Measurements from ENCODE around the gene DUOX2.
"Not testable (repeated sequence)": the region's sequence is repeated elsewhere in the genome, so short reads cannot be mapped to it uniquely, and the experiment has no call there.

The DUOX2 gene

GRCh38 chr15:45100884-45101625 is 12.9 kb downstream of the DUOX2 start:
- no peak for DNase-seq (ENCODE audit: low read depth)

- DNase-seq (ENCODE audit: low read depth), result no peak
Observed at GRCh38 chr15:45099549-45100165, 14.3 kb downstream of the DUOX2 start.

GRCh38 chr15:45097466-45097865 is 16.5 kb downstream of the DUOX2 start:
- no peak for DNase-seq (ENCODE audit: low read depth)

- no peak for DNase-seq (ENCODE audit: low read depth)
Observed at GRCh38 chr15:45095661-45096060, 18.3 kb downstream of the DUOX2 start.

- DNase-seq (ENCODE audit: low read depth), result peak; percentile 21
Observed at GRCh38 chr15:45094358-45094730, 19.6 kb downstream of the DUOX2 start.

- no peak for DNase-seq (ENCODE audit: low read depth)
Observed at GRCh38 chr15:45093622-45094357, 20.2 kb downstream of the DUOX2 start.

GRCh38 chr15:45093013-45093412 is 21.0 kb downstream of the DUOX2 start:
- DNase-seq (ENCODE audit: low read depth), result no peak

GRCh38 chr15:45091576-45091975 is 22.4 kb downstream of the DUOX2 start:
- DNase-seq (ENCODE audit: low read depth), result no peak

- DNase-seq (ENCODE audit: low read depth), result peak; percentile 23
Observed at GRCh38 chr15:45091161-45091560, 22.8 kb downstream of the DUOX2 start.

- DNase-seq (ENCODE audit: low read depth), result no peak
Observed at GRCh38 chr15:45089712-45090373, 24.1 kb downstream of the DUOX2 start.

GRCh38 chr15:45088801-45089711 is 24.9 kb downstream of the DUOX2 start:
- DNase-seq (ENCODE audit: low read depth), result peak; percentile 70

- no peak for DNase-seq (ENCODE audit: low read depth)
Observed at GRCh38 chr15:45087513-45087912, 26.5 kb downstream of the DUOX2 start.

- no peak for DNase-seq (ENCODE audit: low read depth)
Observed at GRCh38 chr15:45084163-45084562, 29.8 kb downstream of the DUOX2 start.

- DNase-seq (ENCODE audit: low read depth), result no peak
Observed at GRCh38 chr15:45083223-45083622, 30.7 kb downstream of the DUOX2 start.

GRCh38 chr15:45082412-45082811 is 31.6 kb downstream of the DUOX2 start:
- DNase-seq (ENCODE audit: low read depth), result not testable (repeated sequence)

- DNase-seq (ENCODE audit: low read depth), result not testable (repeated sequence)
Observed at GRCh38 chr15:45080593-45080992, 33.4 kb downstream of the DUOX2 start.

- not testable (repeated sequence) for DNase-seq (ENCODE audit: low read depth)
Observed at GRCh38 chr15:45079628-45080246, 34.2 kb downstream of the DUOX2 start.

GRCh38 chr15:45079201-45079600 is 34.8 kb downstream of the DUOX2 start:
- DNase-seq (ENCODE audit: low read depth), result not testable (repeated sequence)

- not testable (repeated sequence) for DNase-seq (ENCODE audit: low read depth)
Observed at GRCh38 chr15:45077391-45077790, 36.6 kb downstream of the DUOX2 start.

- not testable (repeated sequence) for DNase-seq (ENCODE audit: low read depth)
Observed at GRCh38 chr15:45075440-45076320, 38.3 kb downstream of the DUOX2 start.

Measured in ELR (cell line).